SU-DHL-6 (cell line): Measurements from ENCODE around the gene GNRH2.
"Not testable (repeated sequence)": the region's sequence is repeated elsewhere in the genome, so short reads cannot be mapped to it uniquely, and the experiment has no call there.

Experiments
- H2AFZ ChIP-seq: fragments of 200-600 bp; sonication (generic); 2 replicates; pipeline ENCODE4 v1.6.1; 2014; ENCODE audit warnings: low read depth, mild to moderate bottlenecking, moderate library complexity, mixed read lengths, antibody characterized with exemption, low read length; ENCODE audit not compliant: severe bottlenecking
- H3F3A ChIP-seq: fragments of 200-600 bp; shearing (Covaris generic); 2 replicates; pipeline ENCODE4 v1.6.0; 2016; ENCODE audit warnings: antibody characterized with exemption, mild to moderate bottlenecking; ENCODE audit not compliant: insufficient read depth
- H3K27ac ChIP-seq: fragments of 200-600 bp; sonication (generic); 2 replicates; pipeline ENCODE4 v1.5.1; 2016; ENCODE audit warnings: low read depth, mild to moderate bottlenecking, low read length, moderate library complexity, mixed read lengths
- H3K27me3 ChIP-seq: fragments of 200-600 bp; sonication (generic), shearing (Covaris generic); 2 replicates; pipeline ENCODE4 v1.6.0; 2014; ENCODE audit warnings: mild to moderate bottlenecking, low read length
- H3K36me3 ChIP-seq: fragments of 200-600 bp; sonication (generic); 2 replicates; pipeline ENCODE4 v1.6.1; 2014; ENCODE audit warnings: mild to moderate bottlenecking, low read length, mixed read lengths
- H3K4me2 ChIP-seq: fragments of 300-600, 200-600 bp; shearing (Covaris generic), sonication (generic); 2 replicates; pipeline ENCODE4 v1.6.0; 2014; ENCODE audit warnings: low read length, low read depth, mild to moderate bottlenecking; ENCODE audit not compliant: poor library complexity, severe bottlenecking
- H3K4me3 ChIP-seq: fragments of 200-600 bp; sonication (generic); 2 replicates; pipeline ENCODE4 v1.5.1; 2014; ENCODE audit warnings: antibody characterized with exemption, low read length, mild to moderate bottlenecking, mixed read lengths; ENCODE audit not compliant: insufficient read depth, poor library complexity, severe bottlenecking
- H3K79me2 ChIP-seq: fragments of 200-600 bp; sonication (generic); 2 replicates; pipeline ENCODE4 v1.6.1; 2014; ENCODE audit warnings: mild to moderate bottlenecking, low read length, moderate library complexity; ENCODE audit not compliant: insufficient read depth
- H3K9ac ChIP-seq: fragments of 200-600 bp; sonication (generic); 2 replicates; pipeline ENCODE4 v1.7.0; 2014; ENCODE audit warnings: mild to moderate bottlenecking, low read length
- H3K9me2 ChIP-seq: fragments of 200-600 bp; sonication (generic); replicated peaks from 2 replicates; pipeline ENCODE4 v1.6.1; 2014; ENCODE audit warnings: low read length; ENCODE audit not compliant: insufficient read depth
- H3K9me3 ChIP-seq: fragments of 200-600 bp; sonication (generic); 2 replicates; pipeline ENCODE4 v1.6.1; 2014; ENCODE audit warnings: low read length, mixed read lengths; ENCODE audit not compliant: insufficient read depth
- H4K20me1 ChIP-seq: fragments of 200-600 bp; sonication (generic); 2 replicates; pipeline ENCODE4 v1.6.1; 2014; ENCODE audit warnings: low read depth, mild to moderate bottlenecking, antibody characterized with exemption, low read length, moderate library complexity, mixed read lengths
- EZH2phosphoT487 ChIP-seq: fragments of 200-600 bp; sonication (generic), shearing (Covaris generic); conservative IDR thresholded peaks from 2 replicates; pipeline ENCODE4 v1.6.1; 2018; ENCODE audit warnings: mild to moderate bottlenecking, antibody characterized with exemption, low read length, moderate library complexity, mixed read lengths
- TF ChIP-seq, protein P1 (sequence below): fragments of 200-600 bp; sonication (generic); IDR thresholded peaks from one replicate; pipeline ENCODE4 v1.5.1; 2017; ENCODE audit warnings: antibody characterized with exemption, mild to moderate bottlenecking, low read length, moderate library complexity; ENCODE audit not compliant: insufficient read depth, poor library complexity, severe bottlenecking

Gene GNRH2

DNA sequence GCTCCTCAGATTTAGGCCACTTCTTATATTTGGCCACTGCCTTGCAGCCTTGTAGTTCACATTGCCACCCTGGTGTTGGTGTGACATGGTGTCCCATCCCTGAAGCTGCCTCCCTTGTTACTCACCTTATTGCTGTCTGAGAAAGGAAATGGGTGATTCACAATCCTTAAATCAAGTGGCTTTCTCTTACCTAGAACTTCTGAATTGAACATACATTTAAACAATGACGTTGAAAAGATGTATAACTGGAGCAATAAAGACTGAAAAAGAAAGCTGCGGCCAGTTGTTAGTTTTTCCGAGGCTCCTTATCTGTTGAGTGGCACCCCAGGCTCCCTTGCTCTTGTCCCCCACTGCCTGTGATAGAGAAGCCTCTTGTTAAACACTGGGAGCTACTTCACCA, 28.8 kb upstream of the GNRH2 start:
- H3K27ac ChIP-seq: no peak overlapping the region
- H3K4me2 ChIP-seq: no peak overlapping the region
- no peaks in the 10 kb centered on the region for H3F3A ChIP-seq
- H3K4me3 ChIP-seq: no peak overlapping the region
- no peaks in the 10 kb centered on the region; the same call in 1 of the 2 replicates for H3K36me3 ChIP-seq
- no peak overlapping the region for H3K9ac ChIP-seq
- H3K9me3 ChIP-seq: no peaks in the 10 kb centered on the region
- H3K79me2 ChIP-seq: no peaks in the 10 kb centered on the region
- TF ChIP-seq, protein P1, sequence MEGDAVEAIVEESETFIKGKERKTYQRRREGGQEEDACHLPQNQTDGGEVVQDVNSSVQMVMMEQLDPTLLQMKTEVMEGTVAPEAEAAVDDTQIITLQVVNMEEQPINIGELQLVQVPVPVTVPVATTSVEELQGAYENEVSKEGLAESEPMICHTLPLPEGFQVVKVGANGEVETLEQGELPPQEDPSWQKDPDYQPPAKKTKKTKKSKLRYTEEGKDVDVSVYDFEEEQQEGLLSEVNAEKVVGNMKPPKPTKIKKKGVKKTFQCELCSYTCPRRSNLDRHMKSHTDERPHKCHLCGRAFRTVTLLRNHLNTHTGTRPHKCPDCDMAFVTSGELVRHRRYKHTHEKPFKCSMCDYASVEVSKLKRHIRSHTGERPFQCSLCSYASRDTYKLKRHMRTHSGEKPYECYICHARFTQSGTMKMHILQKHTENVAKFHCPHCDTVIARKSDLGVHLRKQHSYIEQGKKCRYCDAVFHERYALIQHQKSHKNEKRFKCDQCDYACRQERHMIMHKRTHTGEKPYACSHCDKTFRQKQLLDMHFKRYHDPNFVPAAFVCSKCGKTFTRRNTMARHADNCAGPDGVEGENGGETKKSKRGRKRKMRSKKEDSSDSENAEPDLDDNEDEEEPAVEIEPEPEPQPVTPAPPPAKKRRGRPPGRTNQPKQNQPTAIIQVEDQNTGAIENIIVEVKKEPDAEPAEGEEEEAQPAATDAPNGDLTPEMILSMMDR: no peak
- TF ChIP-seq EZH2phosphoT487: no peak
- H3K27me3 ChIP-seq: no peaks in the 10 kb centered on the region
- H2AFZ ChIP-seq: no peak overlapping the region
- H4K20me1 ChIP-seq: no peaks in the 10 kb centered on the region
- H3K9me2 ChIP-seq: no peaks in the 10 kb centered on the region

DNA sequence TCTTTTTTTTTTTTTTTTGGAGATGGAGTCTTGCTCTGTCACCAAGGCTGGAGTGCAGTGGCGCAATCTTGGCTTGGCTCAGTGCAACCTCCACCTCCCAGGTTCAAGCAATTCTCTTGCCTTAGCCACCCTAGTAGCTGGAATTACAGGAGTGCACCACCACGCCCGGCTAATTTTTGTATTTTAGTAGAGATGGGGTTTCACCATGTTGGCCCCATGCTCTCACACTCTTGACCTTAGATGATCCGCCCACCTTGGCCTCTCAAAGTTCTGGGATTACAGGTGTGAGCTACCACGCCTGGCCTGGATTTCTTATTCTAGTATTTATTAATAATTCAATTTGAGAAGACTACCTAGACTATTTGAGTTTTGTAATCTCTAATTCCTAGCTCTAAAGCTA, 28.1 kb upstream of the GNRH2 start:
- not testable (repeated sequence) for H3K9ac ChIP-seq, H3F3A ChIP-seq, H3K9me2 ChIP-seq, H3K27ac ChIP-seq, H3K4me3 ChIP-seq, H4K20me1 ChIP-seq, H2AFZ ChIP-seq, H3K4me2 ChIP-seq, H3K36me3 ChIP-seq, H3K9me3 ChIP-seq, H3K79me2 ChIP-seq, H3K27me3 ChIP-seq

DNA sequence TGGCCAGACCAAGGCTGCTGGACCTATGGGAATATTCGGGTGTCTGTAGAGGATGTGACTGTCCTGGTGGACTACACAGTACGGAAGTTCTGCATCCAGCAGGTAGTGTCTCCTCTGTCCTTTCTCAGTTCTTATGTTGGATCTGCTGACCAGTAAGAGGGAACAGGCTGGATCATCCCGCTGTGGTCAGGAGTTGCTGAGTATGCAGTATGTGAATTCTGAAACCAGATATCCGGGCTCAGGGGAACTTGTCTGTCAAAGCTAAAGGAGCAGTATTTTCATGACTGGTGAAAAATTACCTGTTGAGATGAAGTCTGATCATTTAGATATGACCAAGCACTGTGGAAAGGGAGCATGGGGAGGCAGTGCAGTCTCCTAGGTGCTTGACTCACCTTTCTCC, 22.1 kb upstream of the GNRH2 start:
- Histone ChIP-seq H3K27ac (no peak overlapping the region), H3K36me3 (0 out of 2 replicates have a peak, but pooled peaks cover 2% of the 10 kb centered on the region), H4K20me1 (no peaks in the 10 kb centered on the region), H3K27me3 (no peaks in the 10 kb centered on the region), H3K79me2 (no peaks in the 10 kb centered on the region), H3K4me3 (no peak overlapping the region), H3K4me2 (no peak overlapping the region), H3F3A (no peaks in the 10 kb centered on the region), H2AFZ (no peak overlapping the region), H3K9me2 (no peaks in the 10 kb centered on the region), H3K9me3 (no peaks in the 10 kb centered on the region), H3K9ac (no peak overlapping the region)
- TF ChIP-seq, protein P1: no peak
- no peak for TF ChIP-seq EZH2phosphoT487

DNA sequence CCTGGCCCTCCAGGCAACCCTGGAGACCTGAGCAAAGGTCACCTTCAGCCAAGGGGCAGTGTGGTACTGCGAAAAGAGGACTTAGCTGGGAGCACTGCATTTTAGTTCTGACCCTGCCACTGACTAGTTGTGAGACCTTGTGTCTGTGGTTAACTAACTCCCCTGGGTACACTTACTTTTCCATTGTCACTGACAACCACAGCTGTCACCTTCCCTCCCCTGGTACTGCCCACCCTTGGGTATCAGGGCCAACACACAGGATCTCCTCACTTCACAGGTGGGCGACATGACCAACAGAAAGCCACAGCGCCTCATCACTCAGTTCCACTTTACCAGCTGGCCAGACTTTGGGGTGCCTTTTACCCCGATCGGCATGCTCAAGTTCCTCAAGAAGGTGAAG, 21.6 kb upstream of the GNRH2 start:
- TF ChIP-seq, protein P1: no peak
- no peak for TF ChIP-seq EZH2phosphoT487
- no peaks in the 10 kb centered on the region for H3K9me3 ChIP-seq
- H3K9ac ChIP-seq: no peak overlapping the region
- H3K4me2 ChIP-seq: no peak overlapping the region
- no peaks in the 10 kb centered on the region for H3F3A ChIP-seq
- H2AFZ ChIP-seq: no peak overlapping the region
- H3K4me3 ChIP-seq: no peak overlapping the region
- H3K27ac ChIP-seq: no peak overlapping the region
- H4K20me1 ChIP-seq: no peaks in the 10 kb centered on the region
- H3K79me2 ChIP-seq: no peaks in the 10 kb centered on the region
- no peaks in the 10 kb centered on the region for H3K9me2 ChIP-seq
- no peaks in the 10 kb centered on the region for H3K27me3 ChIP-seq
- 0 out of 2 replicates have a peak, but pooled peaks cover 2% of the 10 kb centered on the region for H3K36me3 ChIP-seq

DNA sequence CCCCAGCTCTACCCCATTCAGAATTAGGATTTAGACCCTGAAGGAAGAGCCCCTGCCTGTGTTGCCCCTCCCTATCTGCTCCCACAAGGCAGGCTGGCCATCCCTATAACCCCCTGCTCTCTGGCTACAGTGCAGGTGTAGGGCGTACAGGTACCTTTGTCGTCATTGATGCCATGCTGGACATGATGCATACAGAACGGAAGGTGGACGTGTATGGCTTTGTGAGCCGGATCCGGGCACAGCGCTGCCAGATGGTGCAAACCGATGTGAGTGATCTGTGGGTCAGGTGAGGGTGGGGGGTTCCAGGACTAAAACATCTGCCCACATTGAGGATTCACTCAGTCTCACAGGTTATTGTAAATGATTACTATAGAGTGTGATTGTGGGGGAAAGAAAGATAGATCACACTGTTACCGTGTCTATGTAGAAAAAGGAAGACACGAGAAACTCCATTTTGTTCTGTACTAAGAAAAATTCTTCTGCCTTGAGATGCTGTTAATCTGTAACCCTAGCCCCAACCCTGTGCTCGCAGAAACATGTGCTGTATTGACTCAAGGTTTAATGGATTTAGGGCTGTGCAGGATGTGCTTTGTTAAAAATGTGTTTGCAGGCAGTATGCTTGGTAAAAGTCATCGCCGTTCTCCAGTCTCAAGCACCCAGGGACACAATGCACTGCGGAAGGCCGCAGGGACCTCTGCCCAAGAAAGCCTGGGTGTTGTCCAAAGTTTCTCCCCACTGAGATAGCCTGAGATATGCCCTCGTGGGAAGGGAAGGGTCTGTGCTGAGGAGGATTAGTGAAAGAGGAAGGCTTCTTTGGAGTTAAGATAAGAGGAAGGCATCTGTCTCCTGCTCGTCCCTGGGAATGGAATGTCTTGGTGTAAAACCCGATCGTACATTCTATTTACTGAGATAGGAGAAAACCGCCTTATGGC, 20.6 kb upstream of the GNRH2 start:
- not testable (repeated sequence) for H3K4me2 ChIP-seq, H3K79me2 ChIP-seq, H3K9me3 ChIP-seq, H3F3A ChIP-seq, H3K4me3 ChIP-seq, H3K36me3 ChIP-seq, H3K9me2 ChIP-seq, H4K20me1 ChIP-seq, H3K27ac ChIP-seq, H3K27me3 ChIP-seq, H3K9ac ChIP-seq, H2AFZ ChIP-seq
